Fibroblast of lung (primary cell): ENCODE measurements around the gene ZMAT5. TPM values are rescaled to one million over a fixed set of nuclear protein-coding genes. Genes with fewer than 3 reads are reported as not detected.

Experiments
- DNase-seq, 2 donors: peaks; one replicate each; pipeline versions ENCODE4 v3.0.0 to v3.0.0-alpha.2; 2010; ENCODE audit warnings: low read depth in 2 of 2
- H2AFZ ChIP-seq: 2 replicates; pipeline ENCODE4 v1.5.1; 2012; ENCODE audit warnings: low read length, control low read depth, inconsistent platforms
- H3K27ac ChIP-seq: 2 replicates; pipeline ENCODE4 v1.5.1; 2011; ENCODE audit warnings: low read length, control low read depth; ENCODE audit not compliant: insufficient read depth
- H3K27me3 ChIP-seq: 2 replicates; pipeline ENCODE4 v1.5.1; 2011; ENCODE audit warnings: mild to moderate bottlenecking, low read length; ENCODE audit not compliant: control insufficient read depth, insufficient read depth
- H3K36me3 ChIP-seq: 2 replicates; pipeline ENCODE4 v1.5.1; 2011; ENCODE audit warnings: low read length; ENCODE audit not compliant: control insufficient read depth, insufficient read depth
- H3K4me1 ChIP-seq: 2 replicates; pipeline ENCODE4 v1.5.1; 2011; ENCODE audit warnings: low read length; ENCODE audit not compliant: control insufficient read depth, insufficient read depth; ENCODE audit errors: extremely low read depth
- H3K4me2 ChIP-seq: 2 replicates; pipeline ENCODE4 v1.5.1; 2011; ENCODE audit warnings: low read length, control low read depth; ENCODE audit not compliant: insufficient read depth; ENCODE audit errors: extremely low read depth
- H3K4me3 ChIP-seq, 4 experiments: fragments of 200-600 bp in 1 of 4; sonication (generic) in 1 of 4; replicated peaks in 1 of 4; 2 replicates each; pipeline ENCODE4 v1.5.1; 2011 to 2016; ENCODE audit warnings: low read length in 4 of 4, low read depth in 3 of 4, mild to moderate bottlenecking in 3 of 4, control low read depth in 2 of 4, inconsistent platforms in 1 of 4, mixed read lengths in 1 of 4; ENCODE audit not compliant: insufficient read depth in 1 of 4; ENCODE audit errors: control extremely low read depth in 1 of 4
- H3K79me2 ChIP-seq: 2 replicates; pipeline ENCODE4 v1.5.1; 2012; ENCODE audit warnings: mild to moderate bottlenecking, low read length, inconsistent platforms; ENCODE audit not compliant: control insufficient read depth, insufficient read depth
- H3K9ac ChIP-seq: 2 replicates; pipeline ENCODE4 v1.5.1; 2011; ENCODE audit warnings: mild to moderate bottlenecking, low read length, control low read depth; ENCODE audit not compliant: insufficient read depth
- H3K9me3 ChIP-seq: 2 replicates; pipeline ENCODE4 v1.5.1; 2012; ENCODE audit warnings: low read depth, low read length; ENCODE audit not compliant: control insufficient read depth, insufficient read depth
- H4K20me1 ChIP-seq: 2 replicates; pipeline ENCODE4 v1.5.1; 2011; ENCODE audit warnings: low read length; ENCODE audit not compliant: control insufficient read depth, insufficient read depth; ENCODE audit errors: extremely low read depth
- EZH2 ChIP-seq: IDR thresholded peaks from 2 replicates; pipeline ENCODE4 v1.5.1; 2012; ENCODE audit warnings: low read length, control low read depth, mild to moderate bottlenecking; ENCODE audit errors: missing control alignments
- polyA plus RNA-seq, 2 donors: library from polyadenylated mRNA; depleted of rRNA in 1 of 2; stranded (reverse) in 1 of 2; unstranded in 1 of 2; fragments of >200 nt; gene quantifications; 2 replicates each; pipeline ENCODE4 v1.2.1, GENCODE V29; 2011 to 2012; ENCODE audit warnings: missing spikeins in 1 of 2
- total RNA-seq: library from RNA; depleted of rRNA; stranded (reverse); fragments of >200 nt; gene quantifications from 2 replicates; pipeline ENCODE4 v1.2.1, GENCODE V29; 2014
- TF ChIP-seq, protein P1 (sequence below), 2 donors: IDR thresholded peaks in 1 of 2; conservative IDR thresholded peaks in 1 of 2; 1 replicate in 1 of 2; 2 replicates in 1 of 2; pipeline ENCODE4 v1.5.1; 2011 to 2012; ENCODE audit warnings: low read length in 2 of 2, control low read depth in 1 of 2, inconsistent platforms in 1 of 2, low read depth in 1 of 2, mild to moderate bottlenecking in 1 of 2

Gene ZMAT5
- total and polyA plus RNA-seq, 2 donors (not counting 1 experiment from before 2014, with no cell fraction given), result 13.4 to 21.6 TPM

DNA sequence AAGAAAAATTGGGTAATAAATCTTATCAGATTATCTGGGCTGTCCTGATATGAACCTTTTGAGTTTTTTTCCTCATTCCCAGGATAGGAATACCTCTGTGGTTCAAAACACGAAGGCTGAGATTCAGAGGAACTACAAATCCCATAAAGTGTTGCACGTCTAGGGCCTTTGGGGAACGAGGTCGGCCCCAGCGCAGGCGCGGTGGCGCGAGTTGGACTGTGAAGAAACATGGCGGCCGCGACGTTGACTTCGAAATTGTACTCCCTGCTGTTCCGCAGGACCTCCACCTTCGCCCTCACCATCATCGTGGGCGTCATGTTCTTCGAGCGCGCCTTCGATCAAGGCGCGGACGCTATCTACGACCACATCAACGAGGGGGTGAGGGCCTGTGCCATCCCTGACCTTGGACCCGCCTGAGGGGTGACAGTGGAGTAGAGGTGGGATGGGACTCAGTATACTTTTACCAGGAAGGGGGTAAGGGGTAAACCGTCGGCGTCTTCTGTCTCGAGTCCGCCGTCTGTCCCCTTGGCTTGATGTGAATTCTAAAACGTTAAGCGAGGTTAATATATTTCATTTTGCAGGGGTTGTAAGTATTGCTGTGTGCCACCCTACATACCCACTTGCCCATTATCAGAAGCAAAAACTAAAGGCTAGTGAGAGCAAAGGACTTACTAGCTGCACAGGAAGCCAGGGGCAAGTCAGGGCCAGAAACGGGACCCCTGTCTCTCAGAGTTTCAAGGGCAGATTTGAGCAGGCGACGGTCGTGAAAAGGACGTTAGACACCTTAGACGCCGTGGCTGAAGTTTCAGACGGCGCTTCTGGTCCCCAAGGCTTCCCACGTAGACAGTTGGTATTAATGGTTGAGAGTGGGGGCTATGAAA, 604 bp upstream of the ZMAT5 start, which contains the start of gene UQCR10:
UQCR10 (plus strand) TSS at position 199 of the 881 bp plus-strand sequence; CDS start at position 229, 30 bp downstream.
- Histone ChIP-seq H3K36me3 (no peaks in the 10 kb centered on the region), H3K4me3 (peak within 1 kb of the TSS; percentile 91 to 100 (median 98)), H3K79me2 (peaks cover 18% of the 10 kb centered on the region), H2AFZ (peak within 1 kb of the TSS; percentile 100), H3K27ac (peak within 1 kb of the TSS; percentile 89), H3K27me3 (no peaks in the 10 kb centered on the region), H3K4me2 (peak within 1 kb of the TSS; percentile 78), H3K4me1 (peaks cover 2% of the 10 kb centered on the region), H3K9me3 (no peaks in the 10 kb centered on the region), H4K20me1 (no peaks in the 10 kb centered on the region), H3K9ac (peak within 1 kb of the TSS; percentile 89)
- peak; percentile 85 to 94 for DNase-seq
- no peak for TF ChIP-seq EZH2
- TF ChIP-seq, protein P1, sequence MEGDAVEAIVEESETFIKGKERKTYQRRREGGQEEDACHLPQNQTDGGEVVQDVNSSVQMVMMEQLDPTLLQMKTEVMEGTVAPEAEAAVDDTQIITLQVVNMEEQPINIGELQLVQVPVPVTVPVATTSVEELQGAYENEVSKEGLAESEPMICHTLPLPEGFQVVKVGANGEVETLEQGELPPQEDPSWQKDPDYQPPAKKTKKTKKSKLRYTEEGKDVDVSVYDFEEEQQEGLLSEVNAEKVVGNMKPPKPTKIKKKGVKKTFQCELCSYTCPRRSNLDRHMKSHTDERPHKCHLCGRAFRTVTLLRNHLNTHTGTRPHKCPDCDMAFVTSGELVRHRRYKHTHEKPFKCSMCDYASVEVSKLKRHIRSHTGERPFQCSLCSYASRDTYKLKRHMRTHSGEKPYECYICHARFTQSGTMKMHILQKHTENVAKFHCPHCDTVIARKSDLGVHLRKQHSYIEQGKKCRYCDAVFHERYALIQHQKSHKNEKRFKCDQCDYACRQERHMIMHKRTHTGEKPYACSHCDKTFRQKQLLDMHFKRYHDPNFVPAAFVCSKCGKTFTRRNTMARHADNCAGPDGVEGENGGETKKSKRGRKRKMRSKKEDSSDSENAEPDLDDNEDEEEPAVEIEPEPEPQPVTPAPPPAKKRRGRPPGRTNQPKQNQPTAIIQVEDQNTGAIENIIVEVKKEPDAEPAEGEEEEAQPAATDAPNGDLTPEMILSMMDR (conservative IDR thresholded peaks at IDR 0.05 in 1 of 2, IDR thresholded peaks at IDR 0.05 in 1 of 2; ENCODE audit: low read depth in 1 of 2, low read length in 2 of 2), result no peak

DNA sequence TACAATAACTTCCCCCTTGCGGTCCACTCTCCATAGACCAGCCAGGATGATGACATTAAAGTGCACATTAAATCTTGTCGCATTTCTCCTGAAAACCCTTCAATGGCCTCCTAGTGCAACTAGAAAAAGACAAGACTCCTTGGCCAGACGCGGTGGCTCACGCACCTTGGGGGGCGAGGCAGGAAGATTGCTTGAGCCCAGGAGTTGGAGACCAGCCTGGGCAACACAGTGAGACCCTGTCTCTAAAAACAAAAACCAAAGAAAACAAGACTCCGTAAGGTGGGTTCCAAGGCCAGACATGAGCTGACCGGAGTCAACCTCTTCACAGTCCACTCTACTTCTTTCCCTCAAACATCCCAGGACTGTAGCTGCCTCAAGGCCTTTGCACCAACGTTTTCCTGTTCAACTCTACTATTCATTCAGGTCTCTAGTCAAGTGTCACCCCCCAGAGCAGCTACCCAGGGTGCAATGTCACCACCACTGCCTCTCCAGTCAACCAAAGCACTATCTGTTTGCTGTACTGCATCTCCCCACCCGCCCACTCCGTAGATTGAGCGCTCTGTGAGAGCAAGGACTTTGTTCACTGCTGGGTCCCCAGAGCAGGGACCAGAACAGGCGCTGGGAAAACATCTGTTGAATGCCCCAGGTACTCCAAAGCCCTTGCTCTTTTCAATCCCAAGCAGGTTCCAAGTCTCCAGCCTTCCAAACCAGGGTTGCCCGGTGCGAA, 739 bp downstream of the ZMAT5 start:
- Histone ChIP-seq H3K9me3 (no peaks in the 10 kb centered on the region), H3K4me3 (peak overlapping the region; percentile 59 to 99 (median 87)), H3K4me2 (peak overlapping the region; percentile 74), H3K9ac (peak overlapping the region; percentile 43), H3K27ac (peak overlapping the region; percentile 26), H3K4me1 (peaks cover 2% of the 10 kb centered on the region), H3K79me2 (peaks cover 18% of the 10 kb centered on the region), H2AFZ (peak overlapping the region; percentile 86), H3K27me3 (no peaks in the 10 kb centered on the region), H3K36me3 (no peaks in the 10 kb centered on the region), H4K20me1 (no peaks in the 10 kb centered on the region)
- no peak for TF ChIP-seq EZH2
- TF ChIP-seq, protein P1 (conservative IDR thresholded peaks at IDR 0.05 in 1 of 2, IDR thresholded peaks at IDR 0.05 in 1 of 2; ENCODE audit: low read depth in 1 of 2, low read length in 2 of 2), result no peak
- DNase-seq, result no peak

DNA sequence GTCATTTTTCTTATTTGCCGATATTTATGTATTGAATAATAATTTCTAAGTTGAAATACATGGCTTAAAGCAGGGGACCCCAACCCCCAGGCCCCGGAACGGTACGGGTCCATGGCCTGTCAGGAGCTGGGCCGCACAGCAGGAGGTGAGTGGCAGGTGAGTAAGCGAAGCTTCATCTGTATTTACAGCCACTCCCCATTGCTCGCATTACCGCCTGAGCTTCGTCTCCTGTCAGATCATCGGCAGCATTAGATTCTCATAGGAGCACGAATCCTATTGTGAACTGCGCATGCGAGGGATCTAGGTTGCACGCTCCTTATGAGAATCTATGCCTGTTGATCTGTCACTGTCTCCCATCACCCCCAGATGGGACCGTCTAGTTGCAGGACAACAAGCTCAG, 4.5 kb downstream of the ZMAT5 start:
- H3K36me3 ChIP-seq, result no peaks in the 10 kb centered on the region
- H3K27ac ChIP-seq, result no peak overlapping the region
- no peaks in the 10 kb centered on the region for H3K4me1 ChIP-seq
- no peaks in the 10 kb centered on the region for H4K20me1 ChIP-seq
- no peaks in the 10 kb centered on the region for H3K27me3 ChIP-seq
- H3K4me2 ChIP-seq, result no peak overlapping the region
- H3K9ac ChIP-seq, result no peak overlapping the region
- peaks cover under 1% of the 10 kb centered on the region for H3K79me2 ChIP-seq
- no peak for DNase-seq
- TF ChIP-seq, protein P1 (conservative IDR thresholded peaks at IDR 0.05 in 1 of 2, IDR thresholded peaks at IDR 0.05 in 1 of 2; ENCODE audit: low read depth in 1 of 2, low read length in 2 of 2), result no peak
- TF ChIP-seq EZH2, result no peak
- H2AFZ ChIP-seq, result no peak overlapping the region
- H3K9me3 ChIP-seq, result no peaks in the 10 kb centered on the region
- H3K4me3 ChIP-seq, result no peak overlapping the region
